Memory B cell (primary cell): ENCODE results near the gene IL5.
"Not testable (repeated sequence)": the region's sequence is repeated elsewhere in the genome, so short reads cannot be mapped to it uniquely, and the experiment has no call there.

Experiments
- ATAC-seq: fragments of 150-1000 bp; cut with Tn5 transposase; 2 replicates; pipeline ENCODE4 v1.10.0; 2021; ENCODE audit warnings: low read depth, mild to moderate bottlenecking, moderate library complexity
- DNase-seq, 2 donors: peaks; one replicate each; pipeline ENCODE4 v3.0.0; 2022; ENCODE audit warnings: low spot score in 2 of 2
- H3K27ac Mint-ChIP-seq: one replicate; pipeline ENCODE4 v1.8.0; 2022; ENCODE audit warnings: mild to moderate bottlenecking, moderate library complexity, mixed read lengths
- H3K27me3 Mint-ChIP-seq: one replicate; pipeline ENCODE4 v1.8.0; 2022; ENCODE audit warnings: mixed read lengths
- H3K36me3 Mint-ChIP-seq: one replicate; pipeline ENCODE4 v1.8.0; 2022; ENCODE audit warnings: mild to moderate bottlenecking, mixed read lengths
- H3K4me1 Mint-ChIP-seq: one replicate; pipeline ENCODE4 v1.8.0; 2022; ENCODE audit warnings: mixed read lengths
- H3K4me3 Mint-ChIP-seq: one replicate; pipeline ENCODE4 v1.8.0; 2022; ENCODE audit warnings: mild to moderate bottlenecking, moderate library complexity, mixed read lengths
- H3K9me3 Mint-ChIP-seq: one replicate; pipeline ENCODE4 v1.8.0; 2022; ENCODE audit warnings: mixed read lengths

Gene IL5

DNA sequence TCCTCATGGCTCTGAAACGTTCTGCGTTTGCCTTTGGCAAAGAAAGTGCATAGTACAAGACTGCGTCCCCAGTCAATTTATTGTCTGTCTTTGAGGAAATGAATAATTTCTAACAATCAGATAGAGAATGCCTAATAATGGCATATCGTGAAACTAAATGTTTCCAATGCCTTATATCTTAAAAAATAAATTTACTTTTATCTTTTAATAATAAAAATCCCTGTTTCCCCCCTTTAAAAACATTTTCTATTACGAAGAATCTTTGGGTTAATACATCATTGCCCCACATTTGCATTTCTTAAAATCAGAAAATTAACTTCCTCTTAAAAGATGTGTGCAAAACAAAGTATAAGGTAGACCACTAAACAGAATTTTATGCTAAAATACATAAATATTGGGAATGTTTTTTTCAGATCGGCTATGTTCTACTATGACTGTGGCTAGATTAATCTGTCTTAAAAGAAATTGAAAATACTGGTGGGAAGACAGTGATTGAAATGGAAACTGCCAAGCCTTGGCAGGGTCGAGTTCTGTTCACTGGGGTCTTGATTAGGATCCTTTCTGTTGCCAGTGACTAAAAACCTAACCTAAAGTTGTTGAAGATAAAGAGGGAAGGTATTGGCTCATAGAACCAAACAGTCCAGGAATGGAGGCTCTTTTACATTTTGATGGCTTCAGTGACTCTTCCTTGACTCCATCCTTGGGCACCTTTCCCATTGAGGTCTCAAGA, at the start of gene IL5:
IL5 (minus strand) TSS at position 51 of the 730 bp plus-strand sequence; CDS start at position 7, 44 bp downstream.
- no peak for DNase-seq
- H3K4me3 Mint-ChIP-seq = no peak within 1 kb of the TSS
- H3K9me3 Mint-ChIP-seq = no peaks in the 10 kb centered on the region
- H3K36me3 Mint-ChIP-seq = no peaks in the 10 kb centered on the region
- H3K27ac Mint-ChIP-seq = no peak within 1 kb of the TSS
- H3K4me1 Mint-ChIP-seq = no peaks in the 10 kb centered on the region
- H3K27me3 Mint-ChIP-seq = no peaks in the 10 kb centered on the region
- ATAC-seq = no peak

GRCh38 chr5:132592521-132592920, 49.2 kb upstream of the IL5 start:
- Mint-ChIP-seq H3K27ac (no peak overlapping the region), H3K36me3 (peaks cover 45% of the 10 kb centered on the region), H3K9me3 (no peaks in the 10 kb centered on the region), H3K27me3 (no peaks in the 10 kb centered on the region), H3K4me1 (peaks cover 3% of the 10 kb centered on the region), H3K4me3 (no peak overlapping the region)
- ATAC-seq (no peak), DNase-seq (no peak)

DNA sequence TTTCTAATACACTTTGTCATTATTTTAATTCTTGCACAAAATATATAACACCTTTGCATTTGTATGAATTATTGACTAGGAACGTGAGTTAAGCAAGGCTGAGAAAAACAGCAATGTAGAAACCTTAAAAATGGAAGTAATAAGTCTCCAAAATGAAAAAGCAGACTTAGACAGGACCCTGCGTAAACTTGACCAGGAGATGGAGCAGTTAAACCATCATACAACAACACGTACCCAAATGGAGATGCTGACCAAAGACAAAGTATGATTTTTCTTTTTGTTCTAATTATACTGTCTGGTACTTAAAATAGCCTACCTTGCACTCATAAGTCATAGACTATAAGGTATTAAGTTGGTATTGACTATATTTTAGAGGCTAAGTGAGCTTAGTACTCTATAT, 47.8 kb upstream of the IL5 start:
- Mint-ChIP-seq H3K36me3 (peaks cover 39% of the 10 kb centered on the region), H3K9me3 (no peaks in the 10 kb centered on the region)
- DNase-seq = no peak

GRCh38 chr5:132589467-132589866, 46.1 kb upstream of the IL5 start:
- peaks cover 3% of the 10 kb centered on the region for H3K4me1 Mint-ChIP-seq
- H3K4me3 Mint-ChIP-seq = no peak overlapping the region
- H3K36me3 Mint-ChIP-seq = peaks cover 43% of the 10 kb centered on the region
- no peak overlapping the region for H3K27ac Mint-ChIP-seq
- H3K9me3 Mint-ChIP-seq = no peaks in the 10 kb centered on the region
- DNase-seq = no peak
- no peaks in the 10 kb centered on the region for H3K27me3 Mint-ChIP-seq
- ATAC-seq = no peak

More for the DNA sequence above, 47.8 kb upstream of the IL5 start:
- H3K27ac Mint-ChIP-seq = no peak overlapping the region
- H3K27me3 Mint-ChIP-seq = no peaks in the 10 kb centered on the region
- H3K4me3 Mint-ChIP-seq = no peak overlapping the region
- ATAC-seq = no peak
- peaks cover 3% of the 10 kb centered on the region for H3K4me1 Mint-ChIP-seq

DNA sequence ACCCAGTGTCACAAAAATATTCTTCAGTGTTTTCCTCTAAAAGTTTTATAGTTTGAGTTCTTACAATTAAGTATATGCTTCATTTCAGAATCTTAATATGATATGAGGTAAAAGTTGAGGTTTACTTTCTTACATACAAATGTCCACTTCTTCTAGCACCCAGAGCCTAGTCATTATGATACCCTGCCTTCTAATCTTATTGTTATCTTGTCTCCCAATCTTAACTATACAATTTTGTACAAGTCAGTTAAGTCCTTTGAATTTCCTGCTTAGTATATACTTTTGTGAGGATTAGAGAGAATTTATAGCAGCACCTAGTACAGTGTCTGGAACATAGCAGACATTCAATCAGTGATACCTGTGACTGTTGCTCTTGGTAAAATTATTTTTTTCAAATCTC, 42.7 kb upstream of the IL5 start:
- Mint-ChIP-seq H3K4me3 (no peak overlapping the region), H3K27ac (no peak overlapping the region), H3K4me1 (no peaks in the 10 kb centered on the region)

DNA sequence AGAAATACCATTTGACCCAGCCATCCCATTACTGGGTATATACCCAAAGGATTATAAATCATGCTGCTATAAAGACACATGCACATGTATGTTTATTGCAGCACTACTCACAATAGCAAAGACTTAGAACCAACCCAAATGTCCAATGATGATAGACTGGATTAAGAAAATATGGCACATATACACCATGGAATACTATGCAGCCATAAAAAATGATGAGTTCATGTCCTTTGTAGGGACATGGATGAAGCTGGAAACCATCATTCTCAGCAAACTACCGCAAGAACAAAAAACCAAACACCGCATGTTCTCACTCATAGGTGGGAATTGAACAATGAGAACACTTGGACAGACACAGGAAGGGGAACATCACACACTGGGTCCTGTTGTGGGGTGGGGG, 41.2 kb upstream of the IL5 start:
- not testable (repeated sequence) for H3K27ac Mint-ChIP-seq, ATAC-seq, H3K4me3 Mint-ChIP-seq, DNase-seq, H3K4me1 Mint-ChIP-seq, H3K27me3 Mint-ChIP-seq, H3K9me3 Mint-ChIP-seq
- H3K36me3 Mint-ChIP-seq = peaks cover 42% of the 10 kb centered on the region

More for the DNA sequence above, 42.7 kb upstream of the IL5 start:
- peaks cover 48% of the 10 kb centered on the region for H3K36me3 Mint-ChIP-seq
- no peak for ATAC-seq
- no peak for DNase-seq
- H3K27me3 Mint-ChIP-seq = no peaks in the 10 kb centered on the region
- no peaks in the 10 kb centered on the region for H3K9me3 Mint-ChIP-seq

- H3K36me3 Mint-ChIP-seq = peaks cover 42% of the 10 kb centered on the region
- H3K4me1 Mint-ChIP-seq = peaks cover 3% of the 10 kb centered on the region
- no peak for DNase-seq
- ATAC-seq = no peak
- no peak overlapping the region for H3K4me3 Mint-ChIP-seq
- no peaks in the 10 kb centered on the region for H3K27me3 Mint-ChIP-seq
- H3K27ac Mint-ChIP-seq = no peak overlapping the region
- no peaks in the 10 kb centered on the region for H3K9me3 Mint-ChIP-seq
Measured at GRCh38 chr5:132576123-132576522, 32.8 kb upstream of the IL5 start.

- H3K27ac Mint-ChIP-seq = no peak overlapping the region
- no peaks in the 10 kb centered on the region for H3K27me3 Mint-ChIP-seq
- peaks cover 35% of the 10 kb centered on the region for H3K36me3 Mint-ChIP-seq
- peaks cover 5% of the 10 kb centered on the region for H3K9me3 Mint-ChIP-seq
- no peak for DNase-seq
- peaks cover 11% of the 10 kb centered on the region for H3K4me1 Mint-ChIP-seq
- ATAC-seq = no peak
- H3K4me3 Mint-ChIP-seq = no peak overlapping the region
Measured at GRCh38 chr5:132566657-132567056, 23.3 kb upstream of the IL5 start.

- H3K27ac Mint-ChIP-seq, ATAC-seq, DNase-seq: not testable (repeated sequence)
Measured at GRCh38 chr5:132564555-132564954, 21.2 kb upstream of the IL5 start.

GRCh38 chr5:132561601-132562000, 18.3 kb upstream of the IL5 start:
- ATAC-seq (no peak), DNase-seq (no peak)
- Mint-ChIP-seq H3K27me3 (no peaks in the 10 kb centered on the region), H3K9me3 (peaks cover 5% of the 10 kb centered on the region), H3K27ac (no peak overlapping the region), H3K4me3 (no peak overlapping the region), H3K4me1 (peaks cover 12% of the 10 kb centered on the region), H3K36me3 (peaks cover 14% of the 10 kb centered on the region)

More at GRCh38 chr5:132564555-132564954, 21.2 kb upstream of the IL5 start:
- Mint-ChIP-seq H3K4me1 (peaks cover 11% of the 10 kb centered on the region), H3K36me3 (peaks cover 31% of the 10 kb centered on the region)
- H3K4me3 Mint-ChIP-seq, H3K27me3 Mint-ChIP-seq, H3K9me3 Mint-ChIP-seq: not testable (repeated sequence)

DNA sequence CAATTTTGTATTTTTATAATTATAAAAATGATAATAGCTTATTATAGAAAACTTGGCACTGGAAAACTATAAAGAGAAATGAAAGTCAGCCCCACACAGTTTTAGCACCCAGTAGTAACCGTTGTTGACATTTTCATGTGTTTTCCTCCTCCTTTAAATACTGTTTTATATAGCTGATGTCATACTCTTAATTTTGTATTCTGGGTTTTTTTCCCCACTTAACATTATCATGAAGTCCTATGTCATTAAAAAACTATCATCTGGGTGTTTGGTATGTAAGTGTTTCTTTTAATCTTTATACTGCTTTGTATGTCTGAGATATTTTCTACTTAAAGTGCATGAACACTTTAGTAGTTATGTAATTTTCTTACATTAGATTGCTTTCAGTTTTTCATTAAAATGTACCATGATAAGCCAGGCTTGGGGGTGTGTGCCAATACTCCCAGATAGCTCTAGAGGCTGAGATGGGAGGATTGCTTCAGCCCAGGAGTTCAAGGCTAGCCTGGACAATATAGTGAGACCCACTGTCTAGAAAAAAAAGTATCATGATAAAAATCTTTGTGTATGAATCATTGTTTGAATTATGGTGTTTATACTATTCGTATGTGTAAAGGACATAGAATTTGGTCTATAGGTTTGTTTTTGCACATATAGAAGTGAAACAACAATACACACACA, 16.2 kb upstream of the IL5 start:
- H3K4me3 Mint-ChIP-seq = no peak overlapping the region

GRCh38 chr5:132557478-132558172, 14.3 kb upstream of the IL5 start:
- Mint-ChIP-seq H3K9me3 (peaks cover 7% of the 10 kb centered on the region), H3K4me1 (peaks cover 3% of the 10 kb centered on the region), H3K27ac (peak overlapping the region; percentile 97), H3K36me3 (no peaks in the 10 kb centered on the region), H3K4me3 (peak overlapping the region; percentile 96), H3K27me3 (no peaks in the 10 kb centered on the region)
- ATAC-seq (peak; percentile 18), DNase-seq (peak in 1 of 2 donors; percentile 7)

More for the DNA sequence above, 16.2 kb upstream of the IL5 start:
- DNase-seq = no peak
- H3K27me3 Mint-ChIP-seq = no peaks in the 10 kb centered on the region
- no peaks in the 10 kb centered on the region for H3K36me3 Mint-ChIP-seq
- H3K27ac Mint-ChIP-seq = no peak overlapping the region
- peaks cover 7% of the 10 kb centered on the region for H3K9me3 Mint-ChIP-seq
- no peak for ATAC-seq
- peaks cover 3% of the 10 kb centered on the region for H3K4me1 Mint-ChIP-seq

DNA sequence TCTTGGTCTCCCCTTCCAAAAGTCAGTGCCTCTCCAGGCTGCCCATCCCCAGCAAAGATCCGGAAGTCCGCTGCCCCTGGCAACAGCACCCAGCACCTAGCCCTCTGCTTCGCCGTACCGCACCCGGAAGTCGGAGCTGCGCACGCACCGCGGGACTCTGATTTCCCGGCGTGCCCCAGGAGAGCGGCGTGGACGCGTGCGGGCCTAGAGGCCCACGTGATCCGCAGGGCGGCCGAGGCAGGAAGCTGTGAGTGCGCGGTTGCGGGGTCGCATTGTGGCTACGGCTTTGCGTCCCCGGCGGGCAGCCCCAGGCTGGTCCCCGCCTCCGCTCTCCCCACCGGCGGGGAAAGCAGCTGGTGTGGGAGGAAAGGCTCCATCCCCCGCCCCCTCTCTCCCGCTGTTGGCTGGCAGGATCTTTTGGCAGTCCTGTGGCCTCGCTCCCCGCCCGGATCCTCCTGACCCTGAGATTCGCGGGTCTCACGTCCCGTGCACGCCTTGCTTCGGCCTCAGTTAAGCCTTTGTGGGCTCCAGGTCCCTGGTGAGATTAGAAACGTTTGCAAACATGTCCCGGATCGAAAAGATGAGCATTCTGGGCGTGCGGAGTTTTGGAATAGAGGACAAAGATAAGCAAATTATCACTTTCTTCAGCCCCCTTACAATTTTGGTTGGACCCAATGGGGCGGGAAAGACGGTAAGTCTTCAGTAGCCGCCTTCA, 13.6 kb upstream of the IL5 start, which contains the start of gene RAD50:
RAD50 (plus strand) TSS at position 215 of the 715 bp plus-strand sequence; CDS start at position 563, 348 bp downstream.
- Mint-ChIP-seq H3K9me3 (peaks cover 7% of the 10 kb centered on the region), H3K27me3 (no peaks in the 10 kb centered on the region), H3K4me3 (peak within 1 kb of the TSS; percentile 96), H3K4me1 (peaks cover 3% of the 10 kb centered on the region), H3K36me3 (no peaks in the 10 kb centered on the region), H3K27ac (peak within 1 kb of the TSS; percentile 97)
- ATAC-seq (peak; percentile 97), DNase-seq (peak; percentile 84 to 86)
